Ishikawa (cell line): Measurements from ENCODE around the gene VEPH1.

Source experiments
- CEBPB ChIP-seq: IDR thresholded peaks from 2 replicates; pipeline ENCODE4 v1.6.1; 2012
- CREB1 ChIP-seq: IDR thresholded peaks from 2 replicates; pipeline ENCODE4 v1.6.1; 2012; ENCODE audit warnings: low read depth
- EGR1 ChIP-seq: IDR thresholded peaks from 2 replicates; pipeline ENCODE4 v1.6.1; 2012
- EP300 ChIP-seq: IDR thresholded peaks from 2 replicates; pipeline ENCODE4 v1.6.1; 2012; ENCODE audit warnings: borderline replicate concordance
- FOXM1 ChIP-seq: IDR thresholded peaks from 2 replicates; pipeline ENCODE4 v1.6.1; 2012; ENCODE audit warnings: low read depth, borderline replicate concordance
- NFIC ChIP-seq: IDR thresholded peaks from 2 replicates; pipeline ENCODE4 v1.6.1; 2012
- RAD21 ChIP-seq: IDR thresholded peaks from 2 replicates; pipeline ENCODE4 v1.6.1; 2012; ENCODE audit warnings: low read depth
- TAF1 ChIP-seq: IDR thresholded peaks from 2 replicates; pipeline ENCODE4 v1.6.1; 2012; ENCODE audit warnings: low read depth, mild to moderate bottlenecking
- TCF12 ChIP-seq: IDR thresholded peaks from 2 replicates; pipeline ENCODE4 v1.6.1; 2012; ENCODE audit warnings: low read depth
- TEAD4 ChIP-seq: IDR thresholded peaks from 2 replicates; pipeline ENCODE4 v1.6.1; 2012
- YY1 ChIP-seq: IDR thresholded peaks from 2 replicates; pipeline ENCODE4 v1.6.1; 2012; ENCODE audit warnings: low read depth
- ZBTB7A ChIP-seq: IDR thresholded peaks from 2 replicates; pipeline ENCODE4 v1.6.1; 2012; ENCODE audit warnings: low read depth
- TF ChIP-seq, protein P1 (sequence below): IDR thresholded peaks from 2 replicates; pipeline ENCODE4 v1.6.1; 2012; ENCODE audit warnings: low read depth, mild to moderate bottlenecking
- TF ChIP-seq, protein P2 (sequence below): IDR thresholded peaks from 2 replicates; pipeline ENCODE4 v1.6.1; 2012
- TF ChIP-seq, protein P3 (sequence below): IDR thresholded peaks from 2 replicates; pipeline ENCODE4 v1.6.1; 2012

The VEPH1 gene

DNA sequence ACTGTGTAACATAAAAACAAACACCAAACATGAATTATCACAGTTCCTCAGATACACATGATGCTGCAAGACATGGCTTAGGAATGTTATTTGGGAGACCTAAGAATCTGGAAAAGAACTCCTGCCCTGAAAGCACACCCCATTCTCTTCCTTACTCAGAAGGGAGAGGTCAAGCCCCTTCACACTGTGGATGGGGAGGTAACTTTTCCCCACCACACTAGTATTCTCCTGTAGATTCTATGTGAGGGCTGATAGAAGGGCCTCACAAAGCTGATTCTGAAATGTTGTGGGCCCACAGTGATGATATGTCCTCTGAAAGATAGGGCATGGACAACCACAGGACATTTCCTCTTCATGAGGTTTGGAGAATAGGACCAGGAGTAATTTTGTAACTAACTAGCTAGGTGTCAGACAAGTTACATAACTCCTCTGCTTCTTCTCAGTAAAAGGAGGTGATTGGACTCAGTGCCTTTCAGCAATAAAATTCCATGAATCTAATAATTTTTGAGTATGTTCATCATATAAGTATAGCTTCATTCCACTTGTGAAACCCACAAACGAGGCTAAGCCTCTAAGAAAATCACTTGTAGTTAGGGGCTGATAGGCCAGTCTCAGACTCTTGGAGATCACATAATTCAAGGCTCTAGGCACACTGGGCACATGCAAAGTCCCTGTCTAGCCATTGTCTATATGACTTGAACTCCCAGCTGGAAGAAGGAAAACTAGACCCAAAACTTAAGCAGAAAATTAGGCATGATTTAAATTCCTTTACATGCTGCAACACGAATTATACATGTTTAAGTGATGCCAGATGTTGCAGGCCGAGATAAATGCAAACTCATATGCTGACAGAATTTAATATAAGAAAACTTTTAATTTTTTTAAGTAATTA is 59.1 kb downstream of the VEPH1 start:
- TF ChIP-seq RAD21 (no peak), TEAD4 (no peak), TCF12 (no peak), NFIC (no peak), EP300 (no peak), CREB1 (no peak), YY1 (no peak), ZBTB7A (no peak), FOXM1 (no peak)
- TF ChIP-seq, protein P1, sequence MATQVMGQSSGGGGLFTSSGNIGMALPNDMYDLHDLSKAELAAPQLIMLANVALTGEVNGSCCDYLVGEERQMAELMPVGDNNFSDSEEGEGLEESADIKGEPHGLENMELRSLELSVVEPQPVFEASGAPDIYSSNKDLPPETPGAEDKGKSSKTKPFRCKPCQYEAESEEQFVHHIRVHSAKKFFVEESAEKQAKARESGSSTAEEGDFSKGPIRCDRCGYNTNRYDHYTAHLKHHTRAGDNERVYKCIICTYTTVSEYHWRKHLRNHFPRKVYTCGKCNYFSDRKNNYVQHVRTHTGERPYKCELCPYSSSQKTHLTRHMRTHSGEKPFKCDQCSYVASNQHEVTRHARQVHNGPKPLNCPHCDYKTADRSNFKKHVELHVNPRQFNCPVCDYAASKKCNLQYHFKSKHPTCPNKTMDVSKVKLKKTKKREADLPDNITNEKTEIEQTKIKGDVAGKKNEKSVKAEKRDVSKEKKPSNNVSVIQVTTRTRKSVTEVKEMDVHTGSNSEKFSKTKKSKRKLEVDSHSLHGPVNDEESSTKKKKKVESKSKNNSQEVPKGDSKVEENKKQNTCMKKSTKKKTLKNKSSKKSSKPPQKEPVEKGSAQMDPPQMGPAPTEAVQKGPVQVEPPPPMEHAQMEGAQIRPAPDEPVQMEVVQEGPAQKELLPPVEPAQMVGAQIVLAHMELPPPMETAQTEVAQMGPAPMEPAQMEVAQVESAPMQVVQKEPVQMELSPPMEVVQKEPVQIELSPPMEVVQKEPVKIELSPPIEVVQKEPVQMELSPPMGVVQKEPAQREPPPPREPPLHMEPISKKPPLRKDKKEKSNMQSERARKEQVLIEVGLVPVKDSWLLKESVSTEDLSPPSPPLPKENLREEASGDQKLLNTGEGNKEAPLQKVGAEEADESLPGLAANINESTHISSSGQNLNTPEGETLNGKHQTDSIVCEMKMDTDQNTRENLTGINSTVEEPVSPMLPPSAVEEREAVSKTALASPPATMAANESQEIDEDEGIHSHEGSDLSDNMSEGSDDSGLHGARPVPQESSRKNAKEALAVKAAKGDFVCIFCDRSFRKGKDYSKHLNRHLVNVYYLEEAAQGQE: no peak
- TF ChIP-seq, protein P2, sequence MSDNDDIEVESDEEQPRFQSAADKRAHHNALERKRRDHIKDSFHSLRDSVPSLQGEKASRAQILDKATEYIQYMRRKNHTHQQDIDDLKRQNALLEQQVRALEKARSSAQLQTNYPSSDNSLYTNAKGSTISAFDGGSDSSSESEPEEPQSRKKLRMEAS: no peak

DNA sequence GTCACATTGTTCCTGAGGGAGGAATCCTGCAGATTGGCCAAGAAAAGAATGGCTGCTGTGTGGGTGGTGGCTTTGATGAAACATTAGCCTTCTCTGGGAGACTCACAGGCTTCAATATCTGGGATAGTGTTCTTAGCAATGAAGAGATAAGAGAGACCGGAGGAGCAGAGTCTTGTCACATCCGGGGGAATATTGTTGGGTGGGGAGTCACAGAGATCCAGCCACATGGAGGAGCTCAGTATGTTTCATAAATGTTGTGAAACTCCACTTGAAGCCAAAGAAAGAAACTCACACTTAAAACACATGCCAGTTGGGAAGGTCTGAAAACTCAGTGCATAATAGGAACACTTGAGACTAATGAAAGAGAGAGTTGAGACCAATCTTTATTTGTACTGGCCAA is 60.5 kb downstream of the VEPH1 start:
- no peak for TF ChIP-seq TEAD4
- TF ChIP-seq CEBPB: no peak
- TF ChIP-seq, protein P1: no peak
- TF ChIP-seq TCF12: no peak
- no peak for TF ChIP-seq ZBTB7A
- TF ChIP-seq RAD21: no peak
- no peak for TF ChIP-seq CREB1

DNA sequence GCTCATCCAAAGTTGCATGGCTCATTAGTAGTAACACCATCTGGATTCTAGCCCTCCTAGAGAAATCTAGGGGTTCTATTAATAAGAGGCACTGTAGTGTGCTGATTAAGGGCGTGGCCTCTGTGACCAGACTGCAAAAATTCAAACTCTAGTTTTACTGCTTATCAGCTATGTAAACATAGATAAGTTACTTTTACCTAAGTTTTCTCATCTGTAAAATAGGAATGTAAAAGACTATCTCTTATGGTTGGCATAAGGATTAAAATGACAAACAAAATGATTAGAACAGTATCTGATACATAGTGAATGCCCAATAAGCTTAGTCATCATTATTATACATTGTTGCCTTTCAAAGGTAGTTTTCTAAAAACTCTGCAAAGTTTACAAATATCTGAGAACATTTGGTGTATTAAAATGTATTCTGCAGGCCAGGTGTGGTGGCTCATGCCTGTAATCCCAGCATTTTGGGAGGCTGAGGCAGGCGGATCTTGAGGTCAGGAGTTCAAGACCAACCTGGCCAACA is 62.1 kb downstream of the VEPH1 start:
- TF ChIP-seq EP300: no peak
- TF ChIP-seq, protein P2: no peak
- TF ChIP-seq, protein P3, sequence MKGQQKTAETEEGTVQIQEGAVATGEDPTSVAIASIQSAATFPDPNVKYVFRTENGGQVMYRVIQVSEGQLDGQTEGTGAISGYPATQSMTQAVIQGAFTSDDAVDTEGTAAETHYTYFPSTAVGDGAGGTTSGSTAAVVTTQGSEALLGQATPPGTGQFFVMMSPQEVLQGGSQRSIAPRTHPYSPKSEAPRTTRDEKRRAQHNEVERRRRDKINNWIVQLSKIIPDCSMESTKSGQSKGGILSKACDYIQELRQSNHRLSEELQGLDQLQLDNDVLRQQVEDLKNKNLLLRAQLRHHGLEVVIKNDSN: no peak
- TF ChIP-seq, protein P1: no peak
- no peak for TF ChIP-seq TCF12
- no peak for TF ChIP-seq FOXM1
- TF ChIP-seq ZBTB7A: no peak
- no peak for TF ChIP-seq TEAD4

DNA sequence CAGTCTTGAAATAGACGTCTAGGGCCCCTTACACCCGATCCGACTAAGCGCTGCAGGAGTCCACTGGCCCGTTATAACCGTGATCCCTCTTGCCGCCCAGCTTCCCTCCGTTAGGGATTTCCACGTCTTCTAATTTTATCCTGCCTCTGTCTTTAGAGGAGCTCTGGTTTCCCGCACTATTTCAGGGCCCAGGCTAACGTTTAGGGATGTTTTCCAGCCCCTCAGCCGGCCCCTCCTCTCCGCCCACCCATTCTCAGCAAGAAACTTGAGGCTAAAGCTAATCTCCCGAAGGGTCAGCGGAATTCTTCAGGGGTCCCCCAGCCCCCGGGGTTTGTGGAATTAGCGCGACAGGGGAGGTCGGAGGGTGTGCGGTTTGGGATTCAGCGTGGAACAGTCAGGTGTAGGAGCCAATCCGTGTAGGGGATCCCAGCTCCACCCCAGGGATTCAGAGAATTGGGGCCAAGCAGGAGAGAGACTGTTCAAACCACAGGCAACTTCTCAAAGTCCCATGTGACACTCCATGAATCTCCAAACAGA is 65.0 kb downstream of the VEPH1 start:
- TF ChIP-seq EGR1 (no peak), NFIC (no peak), FOXM1 (no peak), ZBTB7A (no peak; the same call in 1 of the 2 replicates), TEAD4 (no peak), TCF12 (no peak), TAF1 (no peak), YY1 (no peak), RAD21 (no peak)
- TF ChIP-seq, protein P1: no peak
- TF ChIP-seq, protein P3: no peak
